PC-3 (cell line): Measurements from ENCODE around the gene REX1BD. TPM values are rescaled to one million over a fixed set of nuclear protein-coding genes. Genes with fewer than 3 reads are reported as not detected.

Experiments used
- ATAC-seq: fragments of 200-7000 bp; cut with Tn5 transposase; 2 replicates; pipeline ENCODE4 v1.9.1; 2020; ENCODE audit warnings: mild to moderate bottlenecking, moderate library complexity
- BruUV-seq: library from RNA; stranded (reverse); fragments of 400-500 nt; replicated peaks from 2 replicates; lab custom pipeline; 2021; lab: Mats Ljungman, UMichigan
- CTCF ChIA-PET: fragments of 300-600 bp; sonication (Branson Sonifier 250); formaldehyde crosslinking; loops from one replicate; lab custom pipeline; 2022; ENCODE audit warnings: antibody characterized with exemption; lab: Charles Lee
- POLR2A ChIA-PET: fragments of 300-600 bp; sonication (Branson Sonifier 250); formaldehyde crosslinking; loops from one replicate; lab custom pipeline; 2022; ENCODE audit warnings: antibody characterized with exemption; ENCODE audit not compliant: unreplicated experiment; lab: Charles Lee
- DNase-seq: peaks from one replicate; pipeline ENCODE4 v3.0.0-alpha.2; 2015
- H2AFZ ChIP-seq: fragments of 300-600 bp; sonication (generic); 2 replicates; pipeline ENCODE4 v1.6.0; 2016; ENCODE audit warnings: antibody characterized with exemption, low read length
- H3F3A ChIP-seq: fragments of 300-600 bp; sonication (generic); one replicate; pipeline ENCODE4 v1.6.0; 2017; ENCODE audit warnings: antibody characterized with exemption, low read length, control low read depth, mild to moderate bottlenecking; ENCODE audit not compliant: unreplicated experiment
- H3K27ac ChIP-seq: fragments of 300-600 bp; sonication (generic); 2 replicates; pipeline ENCODE4 v1.5.1; 2016; ENCODE audit warnings: mild to moderate bottlenecking, low read length
- H3K27me3 ChIP-seq: fragments of 300-600 bp; sonication (generic); 2 replicates; pipeline ENCODE4 v1.6.1; 2016; ENCODE audit warnings: low read length, mixed read lengths
- H3K36me3 ChIP-seq: fragments of 300-600 bp; sonication (generic); 2 replicates; pipeline ENCODE4 v1.6.1; 2016; ENCODE audit warnings: low read depth, mixed run types, low read length, mixed read lengths
- H3K4me1 ChIP-seq: fragments of 300-600 bp; sonication (generic); 2 replicates; pipeline ENCODE4 v1.5.1; 2016; ENCODE audit warnings: low read length; ENCODE audit not compliant: insufficient read depth
- H3K4me2 ChIP-seq: fragments of 300-600 bp; sonication (generic); 2 replicates; pipeline ENCODE4 v1.6.0; 2016; ENCODE audit warnings: low read length
- H3K4me3 ChIP-seq: fragments of 300-600 bp; sonication (generic); 2 replicates; pipeline ENCODE4 v1.5.1; 2016; ENCODE audit warnings: mild to moderate bottlenecking, low read length, mixed read lengths
- H3K79me2 ChIP-seq: fragments of 300-600 bp; sonication (generic); 2 replicates; pipeline ENCODE4 v1.6.1; 2017; ENCODE audit warnings: low read length, mixed read lengths
- H3K9ac ChIP-seq: fragments of 300-600 bp; sonication (generic); 2 replicates; pipeline ENCODE4 v1.6.0; 2016; ENCODE audit warnings: mild to moderate bottlenecking, low read length
- H3K9me2 ChIP-seq: fragments of 300-600 bp; sonication (generic); replicated peaks from 2 replicates; pipeline ENCODE4 v1.6.1; 2016; ENCODE audit warnings: mixed run types, low read length, mixed read lengths
- H3K9me3 ChIP-seq: fragments of 300-600 bp; sonication (generic); 2 replicates; pipeline ENCODE4 v1.6.1; 2016; ENCODE audit warnings: low read length, mixed read lengths
- H4K20me1 ChIP-seq: fragments of 300-600 bp; sonication (generic); 2 replicates; pipeline ENCODE4 v1.6.1; 2016; ENCODE audit warnings: low read length, mixed read lengths
- EZH2 ChIP-seq: fragments of 300-600 bp; sonication (generic); IDR thresholded peaks from one replicate; pipeline ENCODE4 v1.6.1; 2017; ENCODE audit warnings: antibody characterized with exemption, mild to moderate bottlenecking, low read length; ENCODE audit not compliant: unreplicated experiment
- EZH2phosphoT487 ChIP-seq: fragments of 300-600 bp; sonication (generic); IDR thresholded peaks from 2 replicates; pipeline ENCODE4 v1.6.1; 2018; ENCODE audit warnings: mild to moderate bottlenecking, antibody characterized with exemption, low read length, borderline replicate concordance
- intact Hi-C: fragments of 100-400 bp; cut with micrococcal nuclease; formaldehyde crosslinking; loops from 2 replicates; pipeline ENCODE4 v1.9.0; 2023
- total RNA-seq: library from RNA; depleted of rRNA; stranded (reverse); fragments of >200 nt; gene quantifications from 2 replicates; pipeline ENCODE4 v1.2.3, GENCODE V29; 2014
- TF ChIP-seq, protein P1 (sequence below): fragments of 300-600 bp; sonication (generic); conservative IDR thresholded peaks from 2 replicates; pipeline ENCODE4 v1.5.1; 2017; ENCODE audit warnings: antibody characterized with exemption, low read depth, mild to moderate bottlenecking, low read length

The REX1BD gene
- total RNA-seq, 1 experiment from 2014 or later: 121 TPM

GRCh38 chr19:18612051-18612771 is 23.6 kb downstream of the REX1BD start:
- Histone ChIP-seq H3K9me2 (no peaks in the 10 kb centered on the region), H3K4me1 (peaks cover 9% of the 10 kb centered on the region; the same call in 1 of the 2 replicates), H4K20me1 (no peaks in the 10 kb centered on the region), H3K9ac (no peak overlapping the region), H3K9me3 (no peaks in the 10 kb centered on the region), H3F3A (peaks cover 5% of the 10 kb centered on the region), H3K4me3 (peak overlapping the region; percentile 42; the same call in 1 of the 2 replicates), H3K36me3 (no peaks in the 10 kb centered on the region), H3K79me2 (no peaks in the 10 kb centered on the region), H3K27me3 (peaks cover 74% of the 10 kb centered on the region), H3K27ac (no peak overlapping the region), H3K4me2 (peak overlapping the region; percentile 56), H2AFZ (no peak overlapping the region)
- BruUV-seq: no TSS peak
- intact Hi-C loops: no loop called here
- CTCF ChIA-PET: no interaction called here
- ATAC-seq (no peak), DNase-seq (no peak)
- POLR2A ChIA-PET: no interaction called here
- TF ChIP-seq EZH2phosphoT487 (0 out of 2 replicates have a peak, but pooled peaks have one; percentile 17), EZH2 (peak; percentile 79)
- TF ChIP-seq, protein P1, sequence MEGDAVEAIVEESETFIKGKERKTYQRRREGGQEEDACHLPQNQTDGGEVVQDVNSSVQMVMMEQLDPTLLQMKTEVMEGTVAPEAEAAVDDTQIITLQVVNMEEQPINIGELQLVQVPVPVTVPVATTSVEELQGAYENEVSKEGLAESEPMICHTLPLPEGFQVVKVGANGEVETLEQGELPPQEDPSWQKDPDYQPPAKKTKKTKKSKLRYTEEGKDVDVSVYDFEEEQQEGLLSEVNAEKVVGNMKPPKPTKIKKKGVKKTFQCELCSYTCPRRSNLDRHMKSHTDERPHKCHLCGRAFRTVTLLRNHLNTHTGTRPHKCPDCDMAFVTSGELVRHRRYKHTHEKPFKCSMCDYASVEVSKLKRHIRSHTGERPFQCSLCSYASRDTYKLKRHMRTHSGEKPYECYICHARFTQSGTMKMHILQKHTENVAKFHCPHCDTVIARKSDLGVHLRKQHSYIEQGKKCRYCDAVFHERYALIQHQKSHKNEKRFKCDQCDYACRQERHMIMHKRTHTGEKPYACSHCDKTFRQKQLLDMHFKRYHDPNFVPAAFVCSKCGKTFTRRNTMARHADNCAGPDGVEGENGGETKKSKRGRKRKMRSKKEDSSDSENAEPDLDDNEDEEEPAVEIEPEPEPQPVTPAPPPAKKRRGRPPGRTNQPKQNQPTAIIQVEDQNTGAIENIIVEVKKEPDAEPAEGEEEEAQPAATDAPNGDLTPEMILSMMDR: no peak

DNA sequence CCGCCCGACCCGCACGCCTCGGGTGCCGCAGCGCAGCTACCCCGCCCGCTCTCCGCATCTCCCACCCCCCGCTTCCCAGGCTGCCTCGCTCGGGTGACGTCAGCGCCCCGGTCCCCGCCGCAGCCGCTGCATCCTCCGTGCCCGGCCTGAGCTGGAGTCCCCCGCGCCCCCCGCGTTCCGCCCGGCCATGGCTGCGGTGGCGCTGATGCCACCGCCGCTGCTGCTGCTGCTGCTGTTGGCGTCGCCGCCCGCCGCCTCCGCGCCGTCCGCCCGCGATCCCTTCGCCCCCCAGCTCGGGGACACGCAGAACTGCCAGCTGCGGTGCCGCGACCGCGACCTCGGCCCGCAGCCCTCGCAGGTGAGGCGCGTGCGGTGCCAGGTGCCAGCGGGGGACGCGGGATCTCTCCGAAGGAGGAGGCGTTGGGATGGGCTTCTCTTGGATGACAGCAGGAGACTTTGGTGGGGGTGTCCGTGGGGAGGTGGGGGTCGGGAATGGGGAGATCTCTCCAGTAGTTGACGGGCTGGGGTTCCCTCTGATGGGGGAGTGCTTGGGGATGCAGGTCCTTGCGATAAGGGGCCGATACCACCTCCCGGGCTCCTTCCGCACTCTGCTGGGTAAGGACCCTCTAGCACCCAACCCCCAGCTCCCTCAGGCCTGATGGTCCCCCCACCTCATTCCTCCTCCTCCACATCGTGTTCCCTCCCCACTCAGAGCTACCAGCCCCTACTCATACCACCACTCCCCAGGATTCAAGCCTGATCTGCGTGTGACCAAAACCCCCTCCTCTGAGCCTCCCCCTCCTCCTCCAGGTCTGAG is 24.4 kb downstream of the REX1BD start, which contains the start of gene TMEM59L:
Gene TMEM59L, plus strand, starts transcription at position 99 of the 817 bp plus-strand sequence. Its CDS starts 89 bp downstream, at position 188.
- H3K4me3 ChIP-seq: peak within 1 kb of the TSS; percentile 42; the same call in 1 of the 2 replicates
- CTCF ChIA-PET: interaction anchor here (0.6 kb wide), 1 partner anchor 828 kb away, joined by 3 read pairs; no protein-coding TSS in a partner anchor

More for the DNA sequence above, 24.4 kb downstream of the REX1BD start, which contains the start of gene TMEM59L:
- Histone ChIP-seq H3K79me2 (no peaks in the 10 kb centered on the region), H3K4me2 (peak within 1 kb of the TSS; percentile 56), H3K9me2 (no peaks in the 10 kb centered on the region), H3K27me3 (peaks cover 66% of the 10 kb centered on the region), H3K36me3 (no peaks in the 10 kb centered on the region), H2AFZ (no peak within 1 kb of the TSS), H3K9me3 (no peaks in the 10 kb centered on the region), H4K20me1 (no peaks in the 10 kb centered on the region), H3K9ac (no peak within 1 kb of the TSS), H3K4me1 (peaks cover 9% of the 10 kb centered on the region; the same call in 1 of the 2 replicates), H3F3A (peaks cover 5% of the 10 kb centered on the region), H3K27ac (no peak within 1 kb of the TSS)
- no TSS peak for BruUV-seq
- DNase-seq (no peak), ATAC-seq (no peak)
- TF ChIP-seq, protein P1: no peak
- TF ChIP-seq EZH2phosphoT487: 0 out of 2 replicates have a peak, but pooled peaks have one; percentile 34
- POLR2A ChIA-PET: no interaction called here
- intact Hi-C loops: no loop called here
